Esophagus muscularis mucosa (tissue), 4 donors: ENCODE data around the gene BZW2. TPM values are rescaled to one million over a fixed set of nuclear protein-coding genes. Genes with fewer than 3 reads are reported as not detected.

ENCODE experiments used
- DNase-seq: peaks from one replicate; pipeline ENCODE4 v3.0.0-alpha.2; 2017; ENCODE audit errors: extremely low spot score
- H3K27ac ChIP-seq, 4 donors: fragments of 200-600 bp; sonication (generic); replicated peaks in 1 of 4; 1 replicate in 3 of 4; 2 replicates in 1 of 4; pipeline ENCODE4 v1.5.1; 2016 to 2019; ENCODE audit warnings: mild to moderate bottlenecking in 1 of 4
- H3K27me3 ChIP-seq, 4 donors: fragments of 200-600 bp; sonication (generic); one replicate each; pipeline versions ENCODE4 v1.5.1 to v1.6.0; 2016 to 2019
- H3K36me3 ChIP-seq, 4 donors: fragments of 200-600 bp; sonication (generic); one replicate each; pipeline ENCODE4 v1.5.1; 2016 to 2019
- H3K4me1 ChIP-seq, 4 donors: fragments of 200-600 bp; sonication (generic); one replicate each; pipeline ENCODE4 v1.5.1; 2016 to 2019
- H3K4me3 ChIP-seq, 4 donors: fragments of 200-600 bp; sonication (generic); 1 replicate in 2 of 4; 2 replicates in 2 of 4; pipeline ENCODE4 v1.5.1; 2016 to 2019; ENCODE audit warnings: mild to moderate bottlenecking in 4 of 4, moderate library complexity in 1 of 4
- H3K9me3 ChIP-seq, 4 donors: fragments of 200-600 bp; sonication (generic); 1 replicate in 3 of 4; 2 replicates in 1 of 4; pipeline ENCODE4 v1.5.1; 2016 to 2019
- CTCF ChIP-seq, 3 experiments: fragments of 200-600 bp in 2 of 3; fragments of 450-650 bp in 1 of 3; sonication (generic) in 2 of 3; IDR thresholded peaks; one replicate each; pipeline ENCODE4 v1.5.1; 2017 to 2019; ENCODE audit warnings: antibody characterized with exemption in 3 of 3, mild to moderate bottlenecking in 2 of 3, moderate library complexity in 1 of 3
- EP300 ChIP-seq: sonication (generic); formaldehyde crosslinking; IDR thresholded peaks from one replicate; pipeline ENCODE4 v1.6.1; 2017; ENCODE audit warnings: antibody characterized with exemption
- POLR2A ChIP-seq: fragments of 450-650 bp; IDR thresholded peaks from one replicate; pipeline ENCODE4 v1.6.1; 2017; ENCODE audit warnings: antibody characterized with exemption, moderate library complexity, mild to moderate bottlenecking, low read depth
- POLR2AphosphoS5 ChIP-seq, 2 donors: sonication (generic); formaldehyde crosslinking; IDR thresholded peaks; one replicate each; pipeline ENCODE4 v1.6.1; 2017; ENCODE audit warnings: antibody characterized with exemption in 2 of 2
- WGBS: methylation state at CpG from one replicate; pipeline ENCODE4 v1.1.5; 2018; 5-methylcytosine and 5-hydroxymethylcytosine counted together
- intact Hi-C: fragments of 100-400 bp; cut with DNase I; formaldehyde crosslinking; loops from one replicate; pipeline ENCODE4 v1.15.1; 2023
- total RNA-seq, 4 donors: library from RNA; depleted of rRNA; stranded (reverse); fragments of >200 nt; gene quantifications; one replicate each; pipeline versions ENCODE4 v1.1.0 to v1.2.1, GENCODE V29; 2016

The BZW2 gene
- total RNA-seq, 4 donors from 2014 or later = 48.1 to 73.9 (median 62.4) TPM

GRCh38 chr7:16715928-16716327, 69.9 kb downstream of the BZW2 start:
- no peak for DNase-seq
- Histone ChIP-seq H3K36me3 (no peaks in the 10 kb centered on the region), H3K27me3 (no peaks in the 10 kb centered on the region), H3K9me3 (no peaks in the 10 kb centered on the region), H3K27ac (no peak overlapping the region), H3K4me1 (no peaks in the 10 kb centered on the region), H3K4me3 (no peak overlapping the region)
- TF ChIP-seq POLR2A (no peak), POLR2AphosphoS5 (IDR thresholded peaks at IDR 0.05) (no peak), EP300 (no peak), CTCF (IDR thresholded peaks at IDR 0.05) (no peak)
- intact Hi-C loops = no loop called here

- TF ChIP-seq CTCF (IDR thresholded peaks at IDR 0.05) (no peak), POLR2A (no peak), POLR2AphosphoS5 (IDR thresholded peaks at IDR 0.05) (no peak), EP300 (no peak)
- H3K9me3 ChIP-seq = no peaks in the 10 kb centered on the region
- intact Hi-C loops = no loop called here
- no peaks in the 10 kb centered on the region for H3K36me3 ChIP-seq
- WGBS = 89% methylated on average over 3 of the region's 3 CpGs
- H3K27me3 ChIP-seq = no peaks in the 10 kb centered on the region
- no peak overlapping the region for H3K27ac ChIP-seq
- no peaks in the 10 kb centered on the region for H3K4me1 ChIP-seq
- H3K4me3 ChIP-seq = no peak overlapping the region
- DNase-seq = no peak
These were observed 72.2 kb downstream of the BZW2 start for GRCh38 chr7:16718111-16718656.

- H3K27me3 ChIP-seq = no peaks in the 10 kb centered on the region
- H3K9me3 ChIP-seq = no peaks in the 10 kb centered on the region
- H3K36me3 ChIP-seq = no peaks in the 10 kb centered on the region
- H3K4me1 ChIP-seq = no peaks in the 10 kb centered on the region
- intact Hi-C loops = no loop called here
- no peak for DNase-seq
- WGBS = 100% methylated on average over 1 of the region's 1 CpG
- TF ChIP-seq POLR2A = no peak
- no peak for TF ChIP-seq CTCF (IDR thresholded peaks at IDR 0.05)
- H3K4me3 ChIP-seq = no peak overlapping the region
- no peak overlapping the region for H3K27ac ChIP-seq
These were observed 73.7 kb downstream of the BZW2 start for GRCh38 chr7:16719699-16720098.

- intact Hi-C loops = no loop called here
- no peak for TF ChIP-seq POLR2A
- no peak for TF ChIP-seq EP300
- no peak for TF ChIP-seq CTCF (IDR thresholded peaks at IDR 0.05)
- TF ChIP-seq POLR2AphosphoS5 (IDR thresholded peaks at IDR 0.05) = no peak
- Histone ChIP-seq H3K4me1 (no peaks in the 10 kb centered on the region), H3K27me3 (no peaks in the 10 kb centered on the region), H3K4me3 (no peak overlapping the region), H3K27ac (no peak overlapping the region), H3K9me3 (no peaks in the 10 kb centered on the region), H3K36me3 (no peaks in the 10 kb centered on the region)
- DNase-seq = no peak
- 85% methylated on average over 4 of the region's 4 CpGs for WGBS
These were observed 75.6 kb downstream of the BZW2 start for GRCh38 chr7:16721541-16721940.

- H3K4me1 ChIP-seq = no peaks in the 10 kb centered on the region
- H3K9me3 ChIP-seq = no peaks in the 10 kb centered on the region
- WGBS = 82% methylated on average over 1 of the region's 1 CpG
- H3K4me3 ChIP-seq = no peak overlapping the region
- DNase-seq = no peak
- TF ChIP-seq POLR2AphosphoS5 (IDR thresholded peaks at IDR 0.05) (no peak), POLR2A (no peak), EP300 (no peak), CTCF (IDR thresholded peaks at IDR 0.05) (no peak)
- intact Hi-C loops = no loop called here
- no peak overlapping the region for H3K27ac ChIP-seq
- H3K36me3 ChIP-seq = no peaks in the 10 kb centered on the region
- H3K27me3 ChIP-seq = no peaks in the 10 kb centered on the region
These were observed 78.4 kb downstream of the BZW2 start for GRCh38 chr7:16724344-16724743.
